Amniotic stem cell (primary cell): Measurements from ENCODE around the gene AMPD3.

Experiments
- DNase-seq: peaks from one replicate; lab custom pipeline; 2025; lab: John Stamatoyannopoulos, UW

The AMPD3 gene

DNA sequence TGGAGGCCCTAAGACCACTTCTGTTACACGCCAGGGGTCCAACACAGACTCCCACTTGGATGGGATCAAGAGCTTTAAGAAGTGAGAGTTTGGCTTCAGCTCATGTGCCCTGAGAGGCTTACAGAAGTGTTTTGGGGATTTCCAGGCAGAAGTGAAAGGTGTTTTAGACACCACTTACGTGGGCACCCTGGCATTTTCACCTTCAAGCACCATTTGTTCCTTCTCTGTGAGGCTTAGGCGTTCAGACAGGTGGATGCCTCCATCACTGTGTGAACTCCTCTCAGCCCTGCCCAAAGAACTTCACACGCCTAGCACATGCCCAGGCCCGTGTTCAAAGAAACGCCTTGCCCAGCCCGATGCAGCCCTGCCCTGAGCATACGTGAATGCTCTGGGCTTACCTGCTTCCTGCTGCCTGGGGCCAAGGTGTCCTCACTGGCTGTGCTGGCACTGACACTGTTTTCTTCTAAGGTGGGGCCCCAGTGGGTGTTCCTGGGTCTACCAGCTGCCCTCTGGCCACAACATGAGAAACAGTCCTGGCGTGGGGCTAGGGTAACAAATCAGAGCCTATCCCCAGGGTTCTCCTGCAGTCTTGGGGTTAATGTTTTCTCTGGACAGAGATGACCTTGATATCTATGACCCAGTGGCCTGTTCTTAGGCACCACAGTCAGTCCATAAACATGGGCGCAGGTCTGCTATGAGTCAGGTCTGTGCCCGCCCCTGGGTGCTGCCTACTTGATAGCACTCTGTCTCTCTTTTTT is 34.0 kb downstream of the AMPD3 start:
- DNase-seq: no peak

DNA sequence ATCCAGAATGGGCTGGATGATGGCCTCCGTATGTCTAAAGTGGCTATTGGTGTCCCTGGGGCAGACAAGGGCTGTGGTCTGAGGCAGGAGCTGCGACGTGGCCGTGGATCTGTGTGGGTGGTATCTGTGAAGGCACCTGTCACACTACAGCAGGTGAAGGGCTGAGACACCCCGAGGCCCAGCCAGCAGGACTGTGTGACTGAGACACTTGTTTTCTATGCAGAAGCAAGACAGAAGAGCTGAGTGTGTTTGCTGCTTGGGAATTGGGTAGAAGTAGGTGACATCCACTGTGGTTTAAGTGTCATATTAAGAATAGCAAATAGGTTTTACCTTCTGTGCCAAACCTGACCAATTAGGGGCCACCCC is 35.0 kb downstream of the AMPD3 start:
- DNase-seq: no peak

DNA sequence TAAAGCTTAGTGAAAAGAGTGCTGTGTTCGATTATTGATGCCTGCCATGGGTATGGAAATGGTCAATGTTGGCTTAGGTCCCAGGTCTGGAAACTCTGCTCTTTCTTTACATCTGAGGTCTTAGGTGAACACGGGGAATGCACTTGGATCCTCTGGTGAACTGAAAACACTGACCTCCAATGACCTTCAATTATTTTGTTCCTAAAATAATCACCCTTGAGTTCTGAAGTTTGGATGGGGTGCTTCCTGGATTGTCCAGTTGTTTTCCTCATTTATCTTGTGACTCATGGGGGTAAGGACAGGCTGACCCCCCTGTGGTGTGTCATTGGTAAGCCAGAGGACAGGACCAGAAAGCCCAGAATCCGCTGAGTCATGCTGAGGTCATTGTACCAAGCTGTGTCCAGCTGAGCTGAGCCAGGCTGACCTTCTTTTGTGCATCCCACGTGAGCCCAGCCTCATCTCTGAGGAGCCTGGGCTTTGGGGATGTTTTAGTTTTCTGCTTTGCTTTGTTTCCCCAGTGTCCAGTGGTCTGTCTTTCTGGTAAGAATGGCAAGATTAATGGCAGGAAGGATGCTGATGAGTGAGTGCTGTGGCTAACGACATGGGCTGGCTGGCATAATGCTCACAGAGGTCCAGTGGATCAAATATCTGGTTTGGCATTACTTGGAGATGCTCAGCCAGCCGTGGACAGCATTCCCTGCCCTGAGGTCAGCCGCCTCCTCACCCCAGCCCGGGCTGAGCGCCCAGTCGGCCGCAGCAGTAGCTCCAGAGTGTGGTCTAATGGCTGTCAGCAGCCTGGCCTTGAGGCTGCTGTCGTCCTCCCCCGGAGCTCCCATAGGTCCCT is 35.6 kb downstream of the AMPD3 start:
- DNase-seq: peak; percentile 81

DNA sequence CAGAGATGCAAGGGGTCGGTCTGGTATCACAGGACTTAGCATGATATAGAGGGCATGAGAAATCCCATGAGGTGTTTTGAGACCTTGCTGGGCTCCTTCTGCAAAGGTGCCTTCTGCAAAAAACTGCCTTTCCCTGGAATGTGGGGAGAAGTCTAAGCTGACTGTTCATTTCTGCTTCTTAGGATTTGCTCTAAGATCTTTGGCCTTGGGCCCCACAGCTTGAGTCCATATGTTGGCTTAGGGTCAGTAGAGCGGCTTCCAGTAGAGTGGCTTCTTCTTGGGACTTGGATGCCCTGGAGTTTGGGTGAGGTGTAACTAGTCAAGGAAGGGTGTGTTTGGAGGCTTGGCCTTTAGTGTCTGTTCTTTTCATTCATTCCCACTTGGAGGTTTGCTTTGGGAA is 37.0 kb downstream of the AMPD3 start:
- no peak for DNase-seq

- no peak for DNase-seq
Measured at GRCh38 chr11:10493041-10493663, 38.1 kb downstream of the AMPD3 start.

- DNase-seq: no peak
Measured at GRCh38 chr11:10494636-10495463, 39.8 kb downstream of the AMPD3 start.

DNA sequence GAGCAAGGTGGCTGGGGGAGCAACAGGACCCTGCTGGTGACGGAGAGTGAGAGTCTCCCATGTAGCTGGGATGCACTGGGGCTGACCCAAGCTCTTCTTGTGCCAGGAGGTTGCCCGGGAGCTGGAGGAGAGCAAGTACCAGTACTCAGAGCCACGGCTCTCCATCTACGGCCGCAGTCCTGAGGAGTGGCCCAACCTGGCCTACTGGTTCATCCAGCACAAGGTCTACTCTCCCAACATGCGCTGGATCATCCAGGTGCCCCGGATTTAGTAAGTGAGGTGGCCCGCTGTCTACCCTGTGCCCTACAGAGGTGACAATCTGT is 40.4 kb downstream of the AMPD3 start:
- no peak for DNase-seq

GRCh38 chr11:10496296-10496936 is 41.4 kb downstream of the AMPD3 start:
- no peak for DNase-seq

DNA sequence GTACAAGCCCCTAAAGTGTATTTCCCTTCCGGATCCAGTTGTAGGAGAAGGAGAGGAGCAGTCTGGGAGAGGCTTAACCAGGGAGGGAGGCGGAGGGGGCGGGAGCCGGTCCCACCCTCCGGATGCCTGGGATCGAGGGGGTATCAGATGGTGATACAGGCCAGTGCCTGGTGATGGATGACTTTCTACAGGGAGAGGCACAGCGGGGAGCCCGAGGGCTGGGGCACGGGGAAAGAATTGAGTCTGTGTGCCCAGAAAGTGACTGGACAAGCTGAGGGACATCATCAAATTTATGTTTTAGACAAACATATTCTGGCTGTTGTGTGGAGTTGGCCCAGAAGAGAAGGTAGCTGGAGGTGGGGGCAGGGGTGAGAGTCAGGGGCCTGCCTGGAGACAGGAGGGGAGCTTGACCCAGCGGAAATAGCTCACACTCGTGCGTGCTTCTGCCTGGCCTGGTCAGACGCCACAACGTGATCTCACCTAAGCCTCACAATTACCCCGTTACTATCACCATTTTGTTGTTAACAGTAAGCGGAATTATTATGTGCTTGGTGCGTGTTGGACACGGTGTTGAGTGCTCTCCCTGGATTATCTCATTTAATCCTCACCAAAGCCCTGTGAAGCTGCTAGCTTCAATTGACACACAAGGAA is 42.4 kb downstream of the AMPD3 start:
- no peak for DNase-seq

- DNase-seq: no peak
Measured at GRCh38 chr11:10498022-10498400, 42.9 kb downstream of the AMPD3 start.

DNA sequence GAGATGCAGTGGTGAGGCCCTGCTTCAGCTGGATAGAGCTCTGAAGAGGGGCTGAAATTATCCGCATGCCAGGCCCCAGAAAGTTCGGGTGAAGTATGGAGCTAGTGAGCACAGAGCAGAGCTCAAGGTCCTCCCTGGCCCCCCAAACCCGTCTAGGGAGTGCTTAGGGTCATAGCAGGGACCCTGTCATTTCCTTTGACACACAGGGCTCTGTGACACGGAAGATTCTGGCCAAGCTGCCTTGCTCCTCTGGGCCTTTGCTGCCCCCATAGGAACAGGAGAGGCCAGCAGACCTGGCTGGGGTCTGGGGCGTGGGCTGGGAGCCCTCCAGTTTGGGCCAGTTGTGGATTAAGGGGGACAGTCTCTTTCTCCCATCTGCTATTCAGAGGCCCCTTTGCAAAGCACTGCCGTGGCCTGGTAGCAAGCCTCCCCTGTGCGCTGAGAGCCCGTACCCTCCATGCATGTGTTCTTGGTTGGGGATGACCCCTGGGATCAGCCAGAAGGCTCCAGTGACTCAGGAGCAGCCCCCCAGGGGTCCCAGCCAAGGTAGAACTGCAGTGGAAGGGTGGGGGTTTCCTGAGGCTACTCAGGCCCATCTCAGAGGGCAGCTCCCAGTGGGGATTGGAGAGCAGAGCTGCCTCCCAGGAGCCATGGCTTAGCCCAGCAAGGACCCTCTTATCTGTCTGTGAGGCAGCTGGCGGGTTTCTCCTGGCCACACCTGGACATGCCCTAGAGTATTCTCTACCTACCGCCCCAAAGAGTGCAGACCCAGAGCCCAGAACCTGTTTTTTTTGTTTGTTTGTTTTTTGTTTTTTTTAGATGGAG is 43.6 kb downstream of the AMPD3 start:
- DNase-seq: no peak

DNA sequence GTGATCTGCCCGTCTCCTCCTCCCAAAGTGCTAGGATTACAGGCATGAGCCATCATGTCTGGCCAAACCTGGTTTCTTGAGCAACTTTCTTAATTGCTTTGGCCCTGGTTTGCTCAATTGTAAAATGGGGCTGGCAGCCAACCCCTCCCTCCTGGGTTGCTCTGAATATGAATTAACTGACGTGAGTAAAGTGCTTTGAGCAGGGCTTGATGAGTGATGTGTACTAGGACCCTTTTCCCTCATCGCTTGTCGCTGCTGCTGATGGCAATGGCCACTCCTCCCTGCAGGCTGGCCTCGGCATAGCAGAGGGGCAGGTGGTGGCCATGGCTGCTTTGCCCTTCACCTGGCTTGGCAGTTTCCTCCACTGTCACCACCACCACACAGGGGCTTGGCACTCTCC is 44.4 kb downstream of the AMPD3 start:
- no peak for DNase-seq

GRCh38 chr11:10499874-10500601 is 45.0 kb downstream of the AMPD3 start:
- DNase-seq: no peak

- no peak for DNase-seq
Measured at GRCh38 chr11:10500757-10501684, 46.0 kb downstream of the AMPD3 start.

DNA sequence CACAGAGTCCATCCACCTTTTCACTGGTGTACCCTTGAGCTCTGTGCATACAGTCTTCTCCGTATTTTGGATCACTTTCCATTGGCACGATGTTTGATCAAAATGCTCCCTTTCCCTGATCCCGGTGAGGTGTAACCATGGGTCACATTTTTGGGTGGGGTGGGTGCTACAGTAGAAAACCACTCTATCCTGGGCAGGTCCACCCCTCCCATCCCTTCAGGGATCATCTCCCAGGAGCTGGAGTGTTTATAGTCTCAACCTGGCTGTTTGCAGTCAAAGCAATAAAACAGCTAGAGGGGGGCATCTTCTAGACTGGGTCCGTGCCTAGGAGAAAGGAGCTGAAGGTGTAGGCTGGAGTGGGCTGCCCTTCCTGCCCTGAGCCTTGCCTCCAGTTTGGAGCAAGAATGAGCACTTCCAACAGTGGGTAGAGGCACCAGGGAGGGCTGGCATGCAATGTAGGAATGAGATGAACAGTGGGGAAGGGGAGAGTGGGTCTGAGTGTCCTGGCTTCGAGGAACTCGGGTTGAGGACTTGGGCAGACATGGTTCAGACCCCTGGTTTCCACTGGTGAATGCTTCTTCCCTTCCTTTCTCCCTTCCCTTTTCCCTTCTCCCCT is 47.1 kb downstream of the AMPD3 start:
- no peak for DNase-seq

GRCh38 chr11:10502770-10503169 is 47.7 kb downstream of the AMPD3 start:
- no peak for DNase-seq

- no peak for DNase-seq
Measured at GRCh38 chr11:10503221-10503620, 48.2 kb downstream of the AMPD3 start.
